Measurements from ENCODE around the gene DNM2.
"Not testable (repeated sequence)": the region's sequence is repeated elsewhere in the genome, so short reads cannot be mapped to it uniquely, and the experiment has no call there.

DNM2 gene

DNA sequence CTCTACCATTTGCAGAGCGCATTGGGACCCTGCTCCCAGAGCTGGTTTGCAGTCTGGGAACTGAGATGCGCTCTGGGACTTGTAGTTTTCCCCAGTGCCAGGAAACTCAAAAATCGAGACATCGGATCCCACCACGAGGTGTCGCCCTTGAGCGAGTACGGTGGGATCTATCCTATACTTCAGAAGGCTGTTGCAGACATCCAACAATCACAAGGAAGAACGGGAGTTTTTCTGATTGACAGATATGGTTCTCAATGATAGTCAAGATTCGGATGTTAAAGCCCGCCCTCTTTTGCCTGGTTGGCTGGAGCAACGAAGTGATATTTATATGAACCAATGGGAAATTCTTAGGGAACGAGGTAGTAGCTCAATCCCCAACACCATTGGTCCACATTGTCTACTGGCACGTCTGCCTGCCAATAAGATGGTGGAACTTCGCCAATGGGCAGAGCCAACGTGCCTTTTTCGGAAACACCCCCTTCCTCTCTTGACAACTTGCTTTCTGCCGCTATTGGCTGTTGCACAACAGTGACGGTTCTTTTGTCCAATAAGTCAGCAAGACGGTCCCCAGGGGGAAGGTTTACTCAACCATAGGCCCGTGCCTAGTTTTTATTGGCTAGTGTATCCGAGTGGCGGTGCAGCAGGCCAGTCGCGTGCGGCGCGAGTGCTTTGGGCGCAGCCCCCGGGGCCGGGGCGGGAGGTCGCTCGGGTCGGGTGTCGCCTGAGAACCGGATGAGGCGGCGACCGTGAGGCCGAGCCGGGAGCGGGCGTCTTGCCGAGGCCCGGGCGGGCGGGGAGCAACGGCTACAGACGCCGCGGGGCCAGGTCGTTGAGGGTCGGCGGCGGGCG lies at the start of gene DNM2:
Gene DNM2 (plus strand): TSS at position 724 of the 849 bp plus-strand sequence. CDS start 164 bp downstream, outside the sequence.
- peak; percentile 94 for DNase-seq (ENCODE audit: low read depth)

DNA sequence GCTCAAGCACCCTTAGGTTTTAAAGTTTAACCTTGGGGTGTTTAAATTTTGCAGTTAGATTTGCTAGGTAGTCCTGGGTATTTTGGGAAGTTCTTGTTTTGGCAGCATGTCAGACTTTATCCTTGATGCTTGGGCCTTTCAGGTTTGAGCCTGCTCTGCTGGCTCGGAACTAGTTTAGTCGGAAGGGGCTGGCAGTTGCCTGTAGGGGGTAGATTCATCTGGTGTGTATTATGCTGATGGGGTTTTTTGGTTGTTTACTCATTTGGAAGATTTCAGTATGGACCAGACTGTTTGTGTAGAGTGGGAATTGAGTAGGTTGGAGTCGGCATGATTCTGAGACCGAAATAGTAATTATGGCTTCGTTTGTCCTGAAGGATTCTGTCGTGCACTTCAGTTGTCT lies 48.6 kb upstream of the DNM2 start:
- DNase-seq (ENCODE audit: low read depth), result no peak

DNA sequence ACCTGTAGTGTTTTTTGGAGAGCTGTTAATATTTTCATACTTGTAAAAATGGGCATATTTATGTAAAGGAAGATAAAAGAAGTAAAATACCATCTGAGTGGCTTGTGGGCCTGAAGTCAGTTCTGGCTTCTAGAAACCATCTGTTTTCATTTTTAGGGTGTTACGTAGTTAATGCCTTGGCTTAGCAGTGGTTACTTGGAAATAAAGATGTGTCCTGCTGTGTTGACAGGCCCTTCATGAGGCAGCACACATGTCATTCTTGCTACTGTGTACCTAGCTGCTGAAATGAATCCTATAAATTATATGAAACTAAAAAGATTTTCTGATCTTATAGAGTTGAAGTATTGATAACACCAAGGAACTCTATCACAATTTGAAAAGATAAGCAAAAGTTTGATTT lies 47.7 kb upstream of the DNM2 start:
- DNase-seq (ENCODE audit: low read depth), result no peak

DNA sequence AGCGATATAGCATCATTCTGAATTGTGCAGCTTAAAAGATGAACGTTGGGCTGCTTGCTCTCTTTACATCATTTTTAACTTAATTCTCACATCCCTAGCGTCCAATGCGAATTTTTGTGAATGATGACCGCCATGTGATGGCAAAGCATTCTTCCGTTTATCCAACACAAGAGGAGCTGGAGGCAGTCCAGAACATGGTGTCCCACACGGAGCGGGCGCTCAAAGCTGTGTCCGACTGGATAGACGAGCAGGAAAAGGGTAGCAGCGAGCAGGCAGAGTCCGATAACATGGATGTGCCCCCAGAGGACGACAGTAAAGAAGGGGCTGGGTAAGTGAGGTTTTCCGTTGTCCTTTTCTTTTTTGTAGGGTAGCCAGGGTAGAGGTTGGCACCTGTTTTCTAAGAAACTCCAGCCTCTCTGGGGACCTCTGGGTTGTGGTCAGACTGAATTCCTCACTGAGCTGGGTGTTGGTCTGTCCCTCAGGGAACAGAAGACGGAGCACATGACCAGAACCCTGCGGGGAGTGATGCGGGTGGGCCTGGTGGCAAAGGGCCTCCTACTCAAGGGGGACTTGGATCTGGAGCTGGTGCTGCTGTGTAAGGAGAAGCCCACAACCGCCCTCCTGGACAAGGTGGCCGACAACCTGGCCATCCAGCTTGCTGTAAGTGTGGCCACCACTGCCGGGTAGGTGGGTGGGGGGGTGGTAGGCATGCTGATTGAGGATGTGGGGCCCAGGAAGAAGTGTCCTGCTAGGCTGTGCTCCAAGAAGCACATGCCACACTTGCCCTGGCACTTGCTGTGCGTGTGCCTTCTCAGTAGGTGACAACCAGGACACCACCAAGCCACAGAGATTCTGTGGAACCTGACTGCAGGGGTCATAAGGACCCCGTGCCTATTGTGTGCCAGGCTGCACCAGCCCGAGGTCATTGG lies 46.7 kb upstream of the DNM2 start:
- DNase-seq (ENCODE audit: low read depth), result no peak

DNA sequence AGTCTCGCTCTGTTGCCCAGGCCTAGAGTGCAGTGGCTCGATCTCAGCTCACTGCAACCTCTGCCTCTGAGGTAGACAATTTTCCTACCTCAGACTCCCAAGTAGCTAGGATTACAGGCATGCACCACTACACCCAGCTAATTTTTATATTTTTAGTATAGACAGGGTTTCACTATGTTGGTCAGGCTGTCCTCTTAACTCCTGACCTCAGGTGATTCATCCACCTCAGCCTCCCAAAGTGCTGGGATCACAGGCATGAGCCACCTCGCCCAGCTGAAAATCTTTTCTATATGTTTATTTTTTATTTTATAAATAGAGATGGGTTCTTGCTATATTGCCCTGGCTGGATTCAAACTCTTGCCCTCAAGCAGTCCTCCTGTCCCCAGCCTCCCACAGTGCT lies 46.0 kb upstream of the DNM2 start:
- DNase-seq (ENCODE audit: low read depth), result not testable (repeated sequence)

DNA sequence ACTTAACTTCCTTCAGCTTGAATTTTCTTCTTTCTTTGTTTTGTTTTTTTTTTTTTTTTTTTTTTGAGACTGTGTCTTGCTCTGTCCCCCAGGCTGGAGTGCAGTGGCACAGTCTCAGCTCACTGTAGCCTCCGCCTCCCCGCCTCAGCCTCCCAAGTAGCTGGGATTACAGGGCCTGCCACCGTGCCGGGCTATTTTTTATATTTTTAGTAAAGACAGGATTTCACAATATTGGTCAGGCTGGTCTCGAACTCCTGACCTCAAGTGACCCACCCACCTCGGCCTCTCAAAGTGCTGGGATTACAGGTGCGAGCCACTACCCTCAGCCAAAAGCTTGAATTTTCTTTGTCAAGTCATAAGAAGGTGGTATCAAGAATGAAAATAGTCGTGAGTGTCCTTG lies 42.7 kb upstream of the DNM2 start:
- DNase-seq (ENCODE audit: low read depth), result not testable (repeated sequence)

DNA sequence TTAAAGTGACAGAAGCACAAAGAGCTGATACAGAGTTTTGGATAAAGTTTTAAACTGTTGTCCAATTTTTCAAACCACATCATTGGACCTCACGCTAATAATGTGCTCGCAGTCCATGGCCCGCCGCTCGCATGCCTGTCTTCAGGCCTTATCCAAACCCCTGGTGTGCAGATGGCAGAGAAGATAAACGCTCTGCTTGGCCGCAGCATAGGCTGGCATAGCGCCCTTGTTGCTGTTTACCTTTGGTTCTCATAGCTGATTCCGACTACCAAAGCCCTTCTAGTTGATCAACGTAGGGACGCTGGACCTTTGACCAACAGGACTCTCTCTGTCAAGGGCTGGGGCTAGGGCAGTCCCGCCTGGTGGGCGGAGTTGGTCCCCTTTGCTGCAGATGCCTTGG lies 40.1 kb upstream of the DNM2 start:
- no peak for DNase-seq (ENCODE audit: low read depth)

DNA sequence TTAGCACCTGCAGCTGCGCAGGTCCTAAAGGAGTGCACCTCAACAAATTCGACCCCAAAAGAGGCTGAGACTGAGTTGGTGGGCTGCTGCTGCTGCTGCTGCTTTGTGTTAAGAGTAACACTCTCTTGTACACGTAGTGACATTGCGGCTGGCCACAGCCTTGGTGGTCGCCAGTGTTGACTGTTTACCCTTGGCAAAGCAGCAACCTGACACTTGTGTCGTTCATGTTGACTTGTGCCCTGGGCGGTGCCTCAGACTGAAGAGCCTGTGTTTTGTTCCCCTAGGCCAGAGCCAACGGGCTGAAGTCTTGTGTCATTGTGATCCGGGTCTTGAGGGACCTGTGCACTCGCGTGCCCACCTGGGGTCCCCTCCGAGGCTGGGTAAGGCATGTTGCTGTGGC lies 39.1 kb upstream of the DNM2 start:
- DNase-seq (ENCODE audit: low read depth), result no peak

DNA sequence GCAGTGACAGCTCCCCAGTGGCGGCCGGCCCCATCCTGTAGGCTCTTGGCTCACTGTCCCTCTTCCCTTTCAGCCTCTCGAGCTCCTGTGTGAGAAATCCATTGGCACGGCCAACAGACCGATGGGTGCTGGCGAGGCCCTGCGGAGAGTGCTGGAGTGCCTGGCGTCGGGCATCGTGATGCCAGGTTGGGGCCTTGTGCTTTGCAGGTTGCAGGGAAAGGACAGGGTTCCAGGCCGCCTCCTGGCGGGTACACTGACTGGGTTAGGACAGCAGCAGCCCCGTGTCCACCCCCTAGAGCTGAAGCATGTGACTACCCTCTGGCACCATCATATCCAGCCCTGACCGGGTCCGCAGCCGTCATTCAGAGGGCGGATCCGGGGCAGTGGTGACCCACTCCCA lies 38.1 kb upstream of the DNM2 start:
- no peak for DNase-seq (ENCODE audit: low read depth)

DNA sequence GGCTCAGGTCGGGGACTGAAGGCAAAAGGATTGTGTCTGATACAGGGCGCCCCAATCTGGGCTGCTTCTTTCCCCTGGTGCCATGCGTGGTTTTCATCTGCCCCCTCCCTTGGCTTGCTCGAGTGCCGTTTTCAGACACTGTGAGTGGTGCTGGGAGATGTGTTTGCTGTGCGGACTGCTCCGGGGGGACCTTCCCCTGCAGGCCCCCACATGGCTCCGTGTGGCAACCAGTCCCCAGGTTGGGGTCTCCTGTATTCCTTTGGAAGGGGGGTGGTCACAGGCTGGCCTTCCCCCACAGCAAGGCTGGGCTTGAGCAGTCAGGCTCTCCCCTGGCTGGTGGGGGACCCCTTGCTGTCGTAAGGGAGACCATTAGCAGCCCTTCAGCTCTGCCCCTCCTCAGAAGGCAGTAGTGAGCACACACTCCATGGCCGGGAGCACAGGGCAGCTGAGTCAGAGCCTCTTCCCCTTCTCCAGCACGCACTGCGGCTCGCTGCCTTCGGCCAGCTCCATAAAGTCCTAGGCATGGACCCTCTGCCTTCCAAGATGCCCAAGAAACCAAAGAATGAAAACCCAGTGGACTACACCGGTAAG lies 37.2 kb upstream of the DNM2 start:
- DNase-seq (ENCODE audit: low read depth), result no peak

DNA sequence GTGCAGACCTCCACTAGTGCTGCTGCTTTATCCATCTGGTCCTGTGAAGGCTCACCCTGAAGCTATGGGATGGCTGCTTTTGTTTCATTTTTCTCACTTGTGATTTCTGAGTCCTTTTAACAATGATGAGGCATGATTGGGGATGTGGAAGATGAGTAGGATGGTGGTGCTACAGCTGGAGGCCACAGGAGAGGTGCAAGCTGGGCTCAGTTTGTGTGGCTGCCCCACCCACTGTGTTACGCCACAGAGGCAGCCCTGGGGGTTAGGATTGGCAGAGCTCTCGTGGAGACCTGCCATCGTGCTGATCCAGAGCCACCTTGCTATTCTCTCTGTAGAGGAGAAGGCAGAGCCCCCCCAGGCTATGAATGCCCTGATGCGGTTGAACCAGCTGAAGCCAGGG lies 36.2 kb upstream of the DNM2 start:
- DNase-seq (ENCODE audit: low read depth), result no peak

DNA sequence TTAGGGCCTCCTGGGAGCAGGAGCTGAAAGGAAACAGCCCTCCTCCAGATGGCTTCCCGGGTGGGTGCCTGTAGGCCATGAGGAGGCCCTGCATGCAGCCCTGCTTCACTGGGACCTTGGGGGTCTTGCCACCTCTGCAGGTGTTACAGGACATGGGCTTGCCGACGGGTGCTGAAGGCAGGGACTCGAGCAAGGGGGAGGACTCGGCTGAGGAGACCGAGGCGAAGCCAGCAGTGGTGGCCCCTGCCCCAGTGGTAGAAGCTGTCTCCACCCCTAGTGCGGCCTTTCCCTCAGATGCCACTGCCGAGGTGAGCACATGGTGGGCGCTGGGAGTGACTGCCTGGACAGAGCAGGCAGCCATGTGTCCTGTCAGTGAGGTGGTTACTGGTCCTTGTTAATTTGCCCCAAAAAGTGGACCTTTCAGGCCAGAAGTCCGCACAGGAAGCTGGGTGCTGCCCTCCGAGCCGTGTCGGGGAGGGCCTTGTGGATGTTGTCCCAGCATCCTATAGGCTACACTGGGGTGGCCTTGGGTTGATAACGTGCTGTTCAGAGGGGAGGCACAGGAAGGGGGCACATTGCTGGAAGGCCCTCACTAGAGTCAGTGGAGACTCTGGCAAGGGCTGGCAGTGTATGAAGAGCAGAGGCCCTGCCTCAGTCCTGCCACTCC lies 35.3 kb upstream of the DNM2 start:
- DNase-seq (ENCODE audit: low read depth), result no peak

DNA sequence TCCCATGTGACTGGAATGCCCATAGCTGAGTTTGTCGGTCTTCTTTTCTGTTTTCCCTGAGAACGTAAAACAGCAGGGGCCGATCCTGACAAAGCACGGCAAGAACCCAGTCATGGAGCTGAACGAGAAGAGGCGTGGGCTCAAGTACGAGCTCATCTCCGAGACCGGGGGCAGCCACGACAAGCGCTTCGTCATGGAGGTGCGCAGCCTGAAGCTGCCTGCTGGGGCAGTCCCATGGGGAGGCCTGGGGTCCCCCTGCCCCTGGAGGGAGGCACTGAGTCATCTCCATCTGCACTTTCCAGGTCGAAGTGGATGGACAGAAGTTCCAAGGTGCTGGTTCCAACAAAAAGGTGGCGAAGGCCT lies 34.8 kb upstream of the DNM2 start:
- DNase-seq (ENCODE audit: low read depth), result no peak

DNA sequence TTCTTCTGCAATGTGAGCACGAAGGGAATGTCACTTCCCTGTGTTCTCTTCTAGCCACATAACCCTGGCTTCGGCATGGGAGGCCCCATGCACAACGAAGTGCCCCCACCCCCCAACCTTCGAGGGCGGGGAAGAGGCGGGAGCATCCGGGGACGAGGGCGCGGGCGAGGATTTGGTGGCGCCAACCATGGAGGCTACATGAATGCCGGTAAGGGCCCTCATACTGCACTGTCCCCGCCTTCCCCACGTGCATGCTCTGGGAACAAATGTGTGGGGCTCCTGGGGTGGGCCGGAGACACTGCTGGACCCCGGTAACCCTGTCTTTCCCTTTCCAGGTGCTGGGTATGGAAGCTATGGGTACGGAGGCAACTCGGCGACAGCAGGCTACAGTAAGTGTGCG lies 34.3 kb upstream of the DNM2 start:
- DNase-seq (ENCODE audit: low read depth), result no peak

DNA sequence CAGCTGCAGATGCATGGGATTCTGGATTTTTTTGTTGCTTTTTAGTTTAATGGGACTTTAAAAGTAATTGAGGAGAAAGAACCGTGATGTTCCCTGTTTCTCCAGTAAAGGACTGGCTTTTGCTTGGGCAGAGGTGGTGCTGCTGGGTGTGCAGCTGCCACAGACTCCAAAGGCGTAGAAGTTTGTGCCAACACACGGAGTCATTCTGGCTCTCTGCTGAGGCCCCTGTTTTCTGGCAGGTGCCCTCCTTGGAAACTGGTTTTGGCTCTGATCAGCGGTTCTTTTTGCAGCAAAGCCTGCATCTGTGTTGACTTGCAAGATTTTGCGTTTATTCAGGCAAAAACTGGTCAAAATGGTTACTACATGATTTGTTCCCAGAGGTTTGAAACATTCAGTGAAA lies 32.7 kb upstream of the DNM2 start:
- no peak for DNase-seq (ENCODE audit: low read depth)

DNA sequence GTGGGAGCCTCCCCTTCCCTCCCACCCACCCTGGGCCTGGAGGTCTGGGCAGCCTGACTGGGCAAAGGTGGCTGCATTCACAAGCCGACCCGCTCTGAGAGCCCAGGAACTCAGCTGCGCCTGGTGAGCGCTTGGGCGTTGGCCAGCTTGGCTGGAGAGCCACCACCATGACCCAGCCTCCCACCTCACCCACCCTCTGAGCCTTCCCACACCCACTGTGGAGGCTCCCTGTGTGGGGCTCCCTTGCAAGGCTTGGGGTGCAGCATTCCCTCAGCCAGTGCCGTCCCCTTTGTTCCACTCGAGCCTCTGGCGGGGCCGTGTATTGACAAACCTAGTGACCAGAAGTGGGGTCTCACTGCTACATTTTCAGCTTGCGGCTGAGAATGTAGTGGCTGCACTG lies 31.7 kb upstream of the DNM2 start:
- DNase-seq (ENCODE audit: low read depth), result no peak

DNA sequence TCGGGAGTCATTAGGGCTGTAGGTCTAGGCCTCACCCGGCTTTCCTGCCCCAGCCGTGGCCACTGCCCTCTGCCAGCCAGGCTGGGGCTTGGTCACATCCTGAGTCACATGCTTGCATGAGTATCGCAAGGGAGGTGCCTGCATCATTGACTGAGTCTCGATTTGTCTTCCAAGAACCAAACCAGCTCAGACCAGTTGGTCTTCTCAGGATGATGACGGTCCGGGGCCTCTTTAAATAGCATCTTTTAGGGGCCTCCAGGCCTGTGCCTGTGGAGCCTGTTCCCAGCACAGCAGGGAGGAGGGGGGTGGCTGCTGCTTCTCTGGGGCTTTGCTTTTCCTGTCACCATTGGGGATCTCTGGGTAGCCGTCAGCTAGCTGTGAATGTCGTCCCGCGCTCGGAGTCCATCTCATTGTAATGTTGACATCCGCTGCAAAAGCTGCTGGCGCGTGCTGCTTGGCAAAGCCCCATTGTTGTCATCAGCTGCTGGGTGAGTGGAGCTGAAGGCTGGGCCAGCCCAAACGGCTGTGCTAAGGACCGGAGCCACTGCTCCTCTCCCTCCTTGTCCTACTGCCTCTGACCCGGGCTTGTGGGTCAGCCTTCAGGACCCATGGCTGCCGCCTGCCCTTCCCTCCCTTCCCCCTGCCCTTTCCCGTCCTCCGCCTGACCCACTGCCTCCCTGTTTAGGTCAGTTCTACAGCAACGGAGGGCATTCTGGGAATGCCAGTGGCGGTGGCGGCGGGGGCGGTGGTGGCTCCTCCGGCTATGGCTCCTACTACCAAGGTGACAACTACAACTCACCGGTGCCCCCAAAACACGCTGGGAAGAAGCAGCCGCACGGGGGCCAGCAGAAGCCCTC lies 31.0 kb upstream of the DNM2 start:
- DNase-seq (ENCODE audit: low read depth), result no peak

DNA sequence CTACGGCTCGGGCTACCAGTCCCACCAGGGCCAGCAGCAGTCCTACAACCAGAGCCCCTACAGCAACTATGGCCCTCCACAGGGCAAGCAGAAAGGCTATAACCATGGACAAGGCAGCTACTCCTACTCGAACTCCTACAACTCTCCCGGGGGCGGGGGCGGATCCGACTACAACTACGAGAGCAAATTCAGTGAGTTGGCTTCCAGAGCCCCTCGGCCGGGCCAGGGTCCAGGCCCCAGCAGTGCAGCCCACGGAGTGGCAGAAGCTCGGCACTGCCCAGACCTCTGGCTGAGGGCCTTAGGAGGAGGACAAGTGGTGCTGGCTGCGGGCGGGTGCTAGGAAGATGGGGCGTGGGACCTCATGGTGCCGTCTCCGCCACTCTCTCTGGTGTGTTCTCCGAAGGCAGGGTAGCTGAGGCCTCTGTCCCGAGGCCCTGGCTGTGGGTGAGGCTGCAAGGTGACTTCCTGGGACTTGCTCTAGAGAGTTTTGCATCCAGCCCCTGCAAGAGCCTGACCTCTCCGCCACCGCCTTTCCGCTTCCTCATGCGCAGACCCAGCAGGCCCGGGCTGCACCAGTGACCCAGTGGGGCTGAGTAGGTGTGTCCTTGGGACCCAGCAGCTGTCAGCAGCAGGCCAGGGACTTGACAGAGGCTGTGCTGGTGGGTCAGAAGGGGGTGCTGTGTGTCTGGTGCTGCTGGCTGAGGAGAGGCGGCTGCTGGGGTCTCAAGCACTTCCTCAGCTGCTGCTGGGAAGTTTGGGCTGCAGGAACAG lies 30.2 kb upstream of the DNM2 start:
- DNase-seq (ENCODE audit: low read depth), result no peak

DNA sequence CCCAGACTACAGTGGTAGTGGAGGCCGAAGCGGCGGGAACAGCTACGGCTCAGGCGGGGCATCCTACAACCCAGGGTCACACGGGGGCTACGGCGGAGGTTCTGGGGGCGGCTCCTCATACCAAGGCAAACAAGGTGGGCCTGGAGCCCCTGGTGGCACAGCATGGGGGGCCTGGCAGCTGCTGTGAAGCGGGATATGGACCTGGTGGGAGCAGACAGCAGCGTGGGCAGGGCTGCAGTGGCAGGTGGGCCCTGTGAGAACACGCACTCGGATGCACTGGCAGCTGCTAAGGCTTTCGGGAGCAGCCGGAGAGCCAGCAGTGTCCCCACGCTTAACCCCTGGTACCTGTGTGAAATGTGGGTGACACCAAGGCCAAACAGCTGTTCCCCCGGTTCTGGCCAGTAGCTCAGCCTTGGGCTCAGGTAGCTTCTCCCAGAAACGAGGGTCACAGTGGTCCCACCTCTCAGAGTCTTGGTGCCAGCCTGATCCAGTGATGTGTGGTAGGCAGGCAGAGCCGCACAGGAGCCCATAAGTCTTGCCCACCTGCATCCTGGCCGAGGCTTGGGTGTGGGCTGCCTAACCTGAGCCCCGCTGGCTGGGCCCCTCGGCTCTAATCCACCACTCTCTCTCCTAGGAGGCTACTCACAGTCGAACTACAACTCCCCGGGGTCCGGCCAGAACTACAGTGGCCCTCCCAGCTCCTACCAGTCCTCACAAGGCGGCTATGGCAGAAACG lies 29.2 kb upstream of the DNM2 start:
- no peak for DNase-seq (ENCODE audit: low read depth)

DNA sequence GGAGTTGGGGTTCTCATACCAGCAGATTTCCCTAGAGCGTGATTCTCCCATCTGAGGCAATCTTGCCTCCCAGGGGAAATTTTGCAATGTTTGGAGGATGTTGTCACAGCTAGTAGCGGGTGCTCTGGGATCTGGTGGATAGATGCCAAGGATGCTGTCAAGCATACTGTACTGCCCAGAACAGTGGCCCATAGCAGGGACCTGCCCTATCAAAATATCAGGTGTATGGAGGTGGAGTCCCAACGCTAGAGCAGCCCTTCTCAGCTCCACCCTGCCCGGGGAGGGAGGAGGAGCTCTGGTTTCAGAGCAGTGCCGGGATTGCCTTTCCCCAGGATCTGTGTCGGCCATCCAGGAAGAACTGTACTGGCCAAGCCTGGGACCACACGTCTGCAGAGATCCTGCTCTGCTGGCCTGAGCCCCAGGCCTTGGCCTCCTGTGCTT lies 27.5 kb upstream of the DNM2 start:
- DNase-seq (ENCODE audit: low read depth), result no peak
